Mesenteric fat pad (tissue), 1 donor: Measurements from ENCODE around the gene CFAP54. TPM values are rescaled to one million over a fixed set of nuclear protein-coding genes. Genes with fewer than 3 reads are reported as not detected.
"Not testable (repeated sequence)": the region's sequence is repeated elsewhere in the genome, so short reads cannot be mapped to it uniquely, and the experiment has no call there.

Experiments used
- DNase-seq: peaks from one replicate; pipeline ENCODE4 v3.0.0-alpha.2; 2020; ENCODE audit warnings: low spot score
- long read RNA-seq: library from polyadenylated mRNA; unstranded; transcript quantifications from one replicate; pipeline ENCODE4 v2.0.0, GENCODE V29; 2020
- total RNA-seq: library from RNA; stranded (reverse); fragmentation: NEBNext Ultra II Directional; extraction: Animal tissue kit (Norgen Biotek cat#: 25700); gene quantifications from one replicate; pipeline ENCODE4 v1.2.1, GENCODE V29; 2021
- donor health status: DM: yes; HTN: yes; CAD: no.

The CFAP54 gene, protein sequence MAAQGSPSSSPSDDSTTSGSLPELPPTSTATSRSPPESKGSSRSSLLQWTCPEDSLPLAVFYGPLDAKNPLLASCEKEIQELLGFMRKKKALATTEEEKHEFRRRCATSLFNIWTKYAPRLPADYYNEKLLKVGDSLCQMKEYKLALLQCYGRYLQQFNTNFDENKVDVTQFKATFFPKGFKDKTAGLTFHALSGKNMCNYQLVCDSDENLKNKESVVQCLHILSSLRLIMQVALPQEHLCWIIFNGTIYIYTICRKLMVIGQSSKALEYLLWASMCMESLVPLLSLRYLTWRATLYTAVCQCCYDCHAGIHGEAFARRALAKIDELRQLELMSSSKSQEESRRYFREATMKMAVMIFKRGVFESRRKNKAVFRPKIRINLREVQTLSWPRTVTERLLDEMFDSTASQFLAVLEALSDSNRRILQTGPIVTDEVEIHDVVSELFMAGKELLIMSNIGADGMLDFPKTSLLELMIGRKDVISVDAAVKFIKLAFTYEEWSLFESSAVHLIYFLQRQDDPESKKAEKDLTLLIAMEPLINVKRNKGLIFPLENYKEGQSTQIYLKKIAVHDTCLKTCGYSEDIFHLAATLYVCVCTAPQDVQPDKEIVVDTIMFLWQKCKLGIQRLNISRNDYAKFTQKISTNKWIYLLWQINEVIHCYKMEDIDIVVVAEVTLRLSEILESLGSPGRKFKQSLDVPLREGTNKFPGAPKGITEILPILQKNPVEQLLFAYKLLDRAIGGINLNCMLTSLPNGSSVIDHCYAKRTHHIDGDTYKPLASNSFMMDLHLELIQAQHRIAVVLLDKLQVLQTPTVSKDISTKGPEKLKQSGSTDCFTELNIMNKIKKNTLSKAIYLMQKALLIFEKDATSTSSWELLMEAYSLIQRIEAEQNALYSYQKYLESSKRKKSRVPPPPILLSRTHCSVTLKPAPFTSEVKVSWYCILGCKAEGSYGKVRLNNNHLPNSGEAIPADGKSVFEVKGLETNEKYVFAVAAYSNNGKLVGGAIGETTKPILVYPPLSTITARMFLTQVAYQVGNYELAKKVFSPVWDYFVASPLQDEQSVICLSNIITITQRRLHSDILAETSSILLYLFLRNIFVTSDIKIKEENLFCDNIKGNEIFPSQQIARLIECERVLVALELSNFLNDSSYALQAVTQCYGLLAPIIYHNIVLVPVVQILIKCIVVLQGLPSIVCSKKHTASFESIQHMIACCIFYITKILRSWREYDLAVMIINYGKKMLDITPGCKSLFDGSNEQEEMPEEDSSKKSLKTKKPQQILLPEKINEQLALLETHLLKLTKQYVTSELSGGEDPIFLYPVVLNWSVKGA (N-terminal part only)
- total RNA-seq, result 0.71 TPM
- long read RNA-seq, result 0 reads

DNA sequence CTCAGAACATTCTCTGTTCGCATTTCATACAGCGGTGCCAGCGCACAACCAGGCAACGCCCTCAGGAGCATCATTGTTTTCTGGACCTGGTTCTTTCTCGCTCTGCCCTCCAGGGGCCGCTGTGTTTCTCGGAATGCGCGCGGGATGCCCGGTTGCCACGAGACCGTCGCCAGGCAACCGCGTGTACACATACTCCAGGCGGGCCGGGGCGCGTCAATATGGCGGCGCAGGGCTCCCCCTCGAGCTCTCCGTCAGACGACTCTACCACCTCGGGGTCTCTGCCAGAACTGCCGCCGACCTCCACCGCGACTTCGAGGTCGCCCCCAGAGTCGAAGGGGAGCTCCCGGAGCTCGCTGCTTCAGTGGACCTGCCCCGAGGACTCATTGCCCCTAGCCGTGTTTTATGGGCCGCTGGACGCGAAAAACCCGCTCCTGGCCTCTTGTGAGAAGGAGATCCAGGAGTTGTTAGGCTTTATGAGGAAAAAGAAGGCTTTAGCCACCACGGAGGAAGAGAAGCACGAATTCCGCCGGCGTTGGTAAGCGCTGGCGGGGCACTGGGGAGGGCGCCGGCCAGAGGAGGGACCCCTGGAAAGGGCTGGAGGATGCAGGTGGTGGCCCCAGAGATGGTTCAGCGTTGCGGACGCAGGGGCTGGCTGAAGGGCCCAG, at the start of gene CFAP54:
Gene CFAP54 (plus strand): TSS at position 186 of the 665 bp plus-strand sequence. CDS start 33 bp downstream, at position 219.
- peak; percentile 98 for DNase-seq

DNA sequence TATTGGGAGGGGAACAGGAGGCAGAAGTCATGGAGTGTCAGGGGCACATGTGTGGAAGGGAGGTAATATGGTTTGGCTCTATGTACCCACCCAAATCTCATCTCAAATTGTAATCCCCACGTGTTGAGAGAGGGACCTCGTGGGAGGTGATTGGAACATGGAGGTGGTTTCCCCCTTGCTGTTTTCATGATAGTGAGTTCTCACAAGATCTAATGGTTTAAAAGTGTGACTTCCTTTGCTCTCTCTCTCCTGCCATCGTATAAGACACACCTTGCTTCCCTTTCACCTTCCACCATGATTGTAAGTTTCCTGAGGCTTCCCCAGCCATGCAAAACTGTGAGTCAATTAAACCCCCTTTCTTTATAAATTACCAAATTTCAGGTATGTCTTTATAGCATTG, 47.6 kb upstream of the CFAP54 start:
- no peak for DNase-seq

DNA sequence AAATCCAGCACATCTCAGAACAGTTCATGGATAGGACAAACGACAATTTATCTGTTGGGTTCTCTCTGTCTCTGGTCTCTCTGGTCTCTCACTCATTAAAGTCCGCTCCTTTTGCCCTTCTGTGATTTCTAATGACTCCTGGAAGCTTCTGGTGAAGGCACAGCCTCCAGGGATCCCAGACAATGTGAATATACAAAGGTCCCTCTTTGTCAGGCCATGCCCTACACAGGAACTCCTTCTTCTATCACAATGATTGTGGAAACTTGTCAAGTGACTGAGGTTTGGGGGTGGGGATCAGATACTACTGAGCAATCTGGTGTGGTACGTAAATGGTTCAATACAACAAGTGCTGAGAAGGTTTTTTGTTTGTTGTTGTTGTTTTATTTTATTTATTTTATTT, 46.5 kb upstream of the CFAP54 start:
- no peak for DNase-seq

DNA sequence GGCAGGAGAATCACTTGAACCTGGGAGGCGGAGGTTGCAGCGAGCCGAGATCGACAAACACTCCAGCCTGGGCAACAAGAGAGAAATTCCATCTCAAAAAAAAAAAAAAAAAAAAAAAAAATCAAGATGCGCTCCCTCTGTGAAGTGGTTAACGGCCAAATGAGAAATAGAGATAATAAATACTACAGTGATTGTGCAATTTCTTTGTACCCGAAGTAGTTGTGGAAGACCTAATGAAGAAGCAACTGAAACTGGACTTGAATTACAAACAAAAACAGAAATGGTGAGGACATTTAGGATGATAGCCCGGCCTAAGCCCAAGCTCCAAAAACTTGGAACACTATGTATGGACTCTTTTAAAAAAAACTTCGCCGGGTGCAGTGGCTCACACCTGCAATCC, 45.0 kb upstream of the CFAP54 start:
- DNase-seq, result no peak

DNA sequence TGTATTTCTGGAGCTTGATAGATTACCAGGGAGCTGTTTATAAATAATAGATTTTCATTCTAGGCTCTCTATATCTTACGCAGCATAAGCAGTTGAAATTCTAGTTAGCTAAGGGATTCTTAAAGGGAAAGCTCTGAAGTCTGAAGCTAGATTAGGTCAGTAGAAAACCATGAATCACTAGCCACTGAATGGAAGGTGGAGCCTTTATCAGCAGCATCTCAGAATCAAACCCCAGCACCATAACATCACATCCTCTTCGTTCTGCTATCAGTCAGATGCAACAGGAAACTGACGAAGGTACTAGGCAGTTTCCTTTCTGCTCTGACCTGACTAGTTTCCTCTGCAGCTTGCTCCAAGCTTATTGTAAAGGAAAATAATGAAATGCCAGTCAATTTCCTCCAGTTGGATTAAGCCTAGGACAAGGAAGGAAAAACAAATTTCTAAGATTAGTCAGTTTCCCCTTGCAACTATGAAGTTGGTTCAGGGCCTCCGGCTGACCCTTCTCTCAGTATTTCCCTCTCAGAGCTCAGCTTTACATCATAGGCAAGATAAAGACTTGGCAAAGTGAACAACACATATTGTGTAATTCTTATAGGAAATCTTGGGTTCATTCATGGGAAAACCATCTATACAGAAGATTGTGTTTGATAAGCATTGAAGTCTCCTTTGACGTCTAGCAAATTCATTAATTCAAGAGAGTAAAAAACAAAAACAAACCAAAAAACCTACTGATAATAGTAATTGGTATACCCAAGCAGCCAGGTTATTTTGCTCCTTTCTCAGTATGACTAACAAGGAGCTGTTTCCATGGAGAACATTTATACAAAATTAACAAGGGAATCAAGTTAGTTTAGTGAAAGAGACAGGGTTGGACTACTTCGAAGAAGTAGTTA, 43.4 kb upstream of the CFAP54 start:
- DNase-seq, result no peak

DNA sequence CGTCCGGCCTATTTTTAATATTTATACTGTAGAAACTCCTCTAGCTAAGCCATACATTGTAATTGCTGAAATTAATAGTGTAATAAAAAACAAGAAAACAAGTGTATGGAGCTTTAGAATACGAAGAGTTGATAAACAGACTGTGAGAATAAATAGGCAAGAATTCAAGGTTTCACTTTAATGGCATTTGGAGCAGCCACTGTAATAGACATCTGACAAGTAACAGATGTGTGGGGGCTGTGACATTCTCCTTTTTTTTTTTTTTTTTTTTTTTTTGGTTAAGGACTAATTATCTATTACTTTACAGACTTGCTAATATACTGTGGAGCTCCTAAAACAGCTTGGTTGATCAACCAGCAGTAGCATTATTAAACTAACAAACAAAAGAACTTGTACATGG, 42.1 kb upstream of the CFAP54 start:
- no peak for DNase-seq

DNA sequence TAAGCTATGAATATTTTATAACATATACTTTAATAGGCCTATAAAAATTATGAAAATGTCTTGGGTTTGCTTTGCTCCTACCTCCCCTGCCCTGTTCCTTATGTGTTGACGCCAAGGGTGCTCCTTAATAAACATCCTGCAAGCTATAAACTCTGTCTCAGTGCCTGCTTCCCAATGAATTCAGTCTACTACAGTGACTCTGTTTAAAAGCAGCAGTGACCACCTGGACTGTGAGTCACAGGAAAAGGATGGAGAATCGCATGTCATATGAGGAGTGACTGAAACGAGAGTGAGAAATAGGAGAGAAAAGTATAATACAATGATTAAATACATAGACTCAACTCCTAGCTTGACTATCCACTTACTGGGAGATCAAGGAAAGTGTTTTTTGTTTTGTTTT, 41.1 kb upstream of the CFAP54 start:
- no peak for DNase-seq

DNA sequence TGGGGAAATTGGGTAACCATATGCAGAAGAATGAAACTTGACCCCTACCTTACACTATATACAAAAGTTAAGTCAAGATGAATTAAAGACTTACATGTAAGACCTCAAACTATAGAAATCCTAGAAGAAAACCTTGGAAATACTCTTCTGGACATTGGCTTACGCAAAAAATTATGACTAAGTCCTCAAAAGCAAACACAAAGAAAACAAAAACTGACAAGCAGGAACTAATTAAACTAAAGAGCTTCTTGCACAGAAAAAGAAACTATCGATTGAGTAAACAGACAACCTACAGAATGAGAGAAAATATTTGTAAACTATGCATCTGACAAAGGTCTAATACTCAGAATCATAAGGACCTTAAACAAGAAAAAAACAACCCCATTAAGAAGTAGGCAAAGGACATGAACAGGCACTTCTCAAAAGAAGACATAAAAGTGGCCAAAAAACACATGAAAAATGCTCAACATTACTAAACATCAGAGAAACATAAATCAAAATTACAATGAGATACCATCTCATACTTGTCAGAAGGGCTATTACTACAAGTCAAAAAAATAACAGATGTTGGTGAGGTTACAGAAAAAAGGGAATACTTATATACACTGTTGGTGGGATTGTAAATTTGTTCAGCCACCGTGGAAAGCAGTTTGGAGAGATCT, 37.0 kb upstream of the CFAP54 start:
- no peak for DNase-seq

DNA sequence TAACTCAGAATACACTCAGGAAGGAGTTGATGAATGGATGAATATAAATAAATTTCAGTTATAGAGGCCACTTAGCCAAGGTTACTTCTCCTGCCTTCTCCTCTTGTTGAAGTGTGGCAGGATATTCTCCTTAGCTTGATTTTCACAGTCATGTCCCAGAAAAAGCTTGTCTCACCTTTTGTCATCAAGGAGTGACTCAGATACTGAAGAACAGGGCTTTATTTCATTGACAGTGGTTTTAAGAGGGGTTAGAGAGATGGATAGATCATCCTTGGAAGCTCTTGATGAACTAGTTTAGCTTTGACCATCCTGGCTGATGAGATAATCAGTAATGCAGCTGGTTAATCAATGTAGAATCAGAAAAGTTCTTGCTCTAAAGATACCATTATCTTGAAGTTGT, 35.0 kb upstream of the CFAP54 start:
- no peak for DNase-seq

DNA sequence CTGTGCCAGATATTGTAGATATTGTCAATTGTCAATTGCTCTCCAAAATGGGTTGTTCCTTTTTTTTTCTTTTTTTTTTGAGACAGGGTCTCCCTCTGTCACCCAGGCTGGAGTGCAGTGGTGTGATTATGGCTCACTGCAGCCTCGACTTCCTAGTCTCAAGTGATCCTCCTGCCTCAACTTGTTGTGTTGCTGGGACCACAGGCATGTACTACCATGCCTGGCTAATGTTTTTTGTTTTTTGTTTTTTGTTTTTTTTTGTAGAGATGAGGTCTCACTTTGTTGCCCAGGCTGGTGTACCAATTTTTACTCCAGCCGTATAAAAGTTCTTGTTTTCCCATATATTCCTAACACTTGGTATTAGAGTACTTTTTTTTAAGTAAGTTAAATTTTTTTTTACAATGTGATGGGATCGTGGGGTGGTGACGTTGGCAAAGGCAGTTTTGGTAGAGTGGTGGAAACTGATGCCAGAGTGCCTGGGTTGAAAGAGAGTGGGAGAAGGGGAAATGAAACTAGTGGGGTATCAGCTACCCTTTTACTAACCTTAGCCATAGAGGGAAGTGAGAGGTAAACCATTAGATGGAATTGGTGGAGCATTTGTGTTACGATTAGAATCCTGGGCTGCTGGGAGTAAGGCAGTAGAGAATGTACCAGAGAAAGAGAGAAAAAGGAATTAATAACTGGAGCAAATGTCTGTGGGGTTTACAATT, 33.0 kb upstream of the CFAP54 start:
- no peak for DNase-seq

DNA sequence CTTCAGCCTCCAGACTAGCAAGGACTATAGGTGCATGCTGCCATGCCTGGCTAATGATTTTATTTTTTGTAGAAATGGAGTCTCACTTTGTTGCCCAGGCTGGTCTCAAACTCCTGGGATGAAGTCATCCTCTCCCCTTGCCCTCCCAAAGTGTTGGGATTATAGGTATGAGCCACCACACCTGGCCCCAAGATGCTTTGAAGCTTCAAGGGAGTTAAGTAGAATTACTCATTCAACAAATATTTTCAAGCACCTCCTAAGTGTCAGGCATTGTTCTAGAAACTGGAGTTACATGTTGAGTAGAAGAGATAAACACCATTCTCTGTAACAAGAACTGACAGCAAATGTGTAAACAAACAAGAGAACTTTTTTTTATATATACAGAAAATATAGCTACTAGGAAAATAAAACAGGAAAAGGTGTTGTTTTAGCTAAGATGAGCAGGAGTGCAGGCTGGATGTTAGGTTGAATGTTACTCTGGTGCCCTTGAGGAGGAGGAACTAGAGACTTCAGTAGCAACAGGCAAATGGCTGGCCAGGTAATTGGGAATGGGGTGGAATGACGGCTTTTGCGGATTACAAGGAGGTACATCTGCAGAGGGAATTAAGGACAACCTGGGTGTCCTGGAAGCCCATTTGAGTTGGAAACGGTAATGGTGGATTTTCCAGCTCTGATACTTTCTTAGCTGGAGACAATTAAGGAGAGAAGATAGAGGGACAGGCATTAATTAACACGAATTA, 32.0 kb upstream of the CFAP54 start:
- no peak for DNase-seq

DNA sequence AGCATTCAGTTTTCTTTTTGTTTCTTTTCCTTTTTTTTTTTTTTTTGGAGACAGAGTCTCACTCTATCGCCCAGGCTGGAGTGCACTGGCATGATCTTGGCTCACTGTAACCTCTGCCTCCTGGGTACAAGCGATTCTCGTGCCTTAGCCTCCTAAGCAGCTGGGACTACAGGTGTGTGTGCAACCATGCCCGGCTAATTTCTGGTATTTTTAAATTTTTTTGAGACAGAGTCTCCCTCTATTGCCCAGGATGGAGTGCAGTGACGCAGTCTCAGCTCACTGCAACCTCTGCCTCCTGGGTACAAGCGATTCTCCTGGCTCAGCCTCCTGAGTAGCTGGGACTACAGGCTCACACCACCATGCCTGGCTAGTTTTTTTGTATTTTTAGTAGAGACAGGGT, 30.1 kb upstream of the CFAP54 start:
- not testable (repeated sequence) for DNase-seq

DNA sequence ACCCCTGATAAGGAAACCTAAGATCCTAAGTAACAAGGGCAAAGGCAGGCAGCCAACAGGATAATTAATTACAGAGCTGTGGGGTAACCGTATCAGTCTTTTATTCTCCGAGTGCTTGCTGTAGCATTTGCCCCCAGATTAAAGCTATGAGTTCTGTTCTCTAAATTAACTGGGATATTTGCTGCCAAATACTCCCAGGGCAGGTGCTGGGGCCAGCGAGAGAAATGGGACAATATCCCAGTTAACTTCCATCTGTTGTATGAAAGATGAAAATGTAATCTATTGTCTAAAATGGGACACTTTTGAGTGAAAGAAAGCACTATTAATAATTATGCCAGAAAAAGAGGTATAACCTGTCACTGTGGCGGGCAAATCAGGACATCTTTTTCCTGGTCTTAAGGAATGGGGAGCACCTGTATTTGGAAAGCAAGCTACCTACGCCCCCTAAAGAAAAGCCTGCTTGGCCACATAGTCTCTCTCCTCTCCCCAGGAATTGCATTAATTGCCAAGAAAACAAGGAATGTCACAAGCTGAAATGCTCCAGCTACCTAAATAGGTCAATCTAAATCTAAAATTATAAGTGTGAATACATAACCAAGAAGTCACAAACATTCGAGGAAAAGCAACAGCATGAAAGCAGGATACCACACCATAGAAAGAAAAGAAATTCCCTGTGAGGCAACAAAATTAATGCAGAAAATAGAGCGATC, 26.7 kb upstream of the CFAP54 start:
- DNase-seq, result no peak

DNA sequence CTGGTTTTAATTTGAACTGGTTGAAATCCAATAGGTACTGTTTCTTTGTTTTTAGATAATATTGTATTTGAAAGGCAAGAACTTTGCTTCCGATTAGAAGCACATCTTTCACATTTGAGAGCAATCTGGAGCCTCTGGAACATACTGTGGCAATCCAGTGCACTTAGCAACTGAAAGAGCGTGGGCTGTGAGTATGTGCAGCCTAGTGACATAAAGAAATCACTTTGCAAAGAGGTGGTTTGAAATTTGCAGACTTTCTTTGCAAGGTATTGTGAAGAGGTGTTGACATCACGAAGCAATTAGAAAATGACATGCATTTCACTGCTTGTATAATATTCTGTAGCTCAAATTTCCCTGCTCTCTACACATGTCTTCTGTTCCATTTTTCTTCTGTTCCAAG, 23.5 kb upstream of the CFAP54 start:
- no peak for DNase-seq

DNA sequence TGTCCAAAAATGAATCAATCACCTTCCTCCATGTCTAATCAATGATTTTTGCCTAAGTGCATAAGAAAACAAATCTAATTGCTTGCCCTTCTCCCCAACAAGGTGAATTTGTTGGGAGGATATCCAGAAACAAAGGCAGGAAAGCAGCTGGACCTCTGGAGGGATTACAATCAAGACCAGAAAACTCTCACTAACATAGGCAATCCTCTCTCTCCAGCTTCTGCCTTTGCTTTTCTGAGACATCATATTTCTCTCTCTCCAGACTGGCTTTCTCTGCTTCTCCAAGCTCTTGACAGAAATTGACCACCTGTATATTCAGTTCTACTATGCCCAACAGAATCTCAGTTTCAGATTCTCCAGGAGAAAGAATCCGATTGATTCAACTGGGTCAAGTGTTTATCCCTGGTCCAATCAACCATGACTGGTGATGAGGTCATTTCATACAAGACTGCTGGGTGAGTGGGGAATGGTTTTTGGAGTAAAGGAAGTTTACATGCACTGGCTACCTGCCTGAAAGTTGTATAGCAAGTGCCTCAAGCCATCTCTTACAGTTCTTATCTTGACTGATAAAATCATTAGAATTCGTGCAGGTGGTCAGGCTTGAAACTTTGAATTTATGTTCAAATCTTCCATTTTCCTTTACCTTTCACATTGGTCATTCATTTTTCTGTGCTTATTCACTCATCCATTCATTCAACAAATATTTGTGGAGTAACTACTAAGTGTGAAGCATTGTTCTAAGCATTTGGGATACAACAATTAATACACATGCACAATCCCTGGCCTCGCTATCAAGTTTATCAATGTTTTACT, 22.2 kb upstream of the CFAP54 start:
- no peak for DNase-seq

DNA sequence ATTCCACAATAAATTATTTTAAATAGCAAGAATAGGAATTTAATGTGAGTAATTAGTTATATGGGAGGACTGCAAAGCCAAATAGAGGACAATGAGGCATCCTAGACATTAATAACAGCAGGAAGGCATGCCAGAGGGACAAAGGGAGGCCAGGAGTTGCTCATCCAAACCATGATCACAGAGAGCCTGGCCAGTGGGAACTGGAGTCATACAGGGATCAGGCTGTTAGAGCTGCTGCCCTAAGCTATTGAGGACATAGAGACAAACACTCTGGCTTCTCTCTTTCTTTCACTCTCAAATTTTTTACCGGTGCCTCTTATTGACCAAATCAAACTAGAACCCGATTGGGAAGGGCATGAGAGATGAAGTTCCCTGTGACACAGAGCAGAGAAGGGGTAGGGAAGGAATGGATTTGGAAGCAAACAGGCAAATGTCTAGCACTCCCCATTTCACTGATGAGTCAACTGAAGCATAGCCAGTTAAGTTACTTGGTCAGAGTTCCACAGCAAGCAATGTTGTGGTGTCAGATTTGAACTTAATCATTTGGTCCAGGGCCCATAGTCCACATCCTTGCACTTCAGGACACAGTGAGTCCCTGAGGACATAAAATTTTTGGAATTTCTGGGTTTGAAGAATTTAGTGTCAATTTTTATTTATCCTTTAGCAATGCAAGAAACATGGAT, 17.9 kb upstream of the CFAP54 start:
- DNase-seq, result no peak
